ENCODE data around the gene CDK18. TPM values are rescaled to one million over a fixed set of nuclear protein-coding genes. Genes with fewer than 3 reads are reported as not detected.

Gene CDK18
- total and polyA plus RNA-seq, 9 of the 15 experiments (the other 6 are each of a cell fraction or from before 2014, with no cell fraction given): 0.05 to 0.69 (median 0.17) TPM; not detected in 2

GRCh38 chr1:205500240-205501233 lies 3.9 kb upstream of the CDK18 start:
- intact Hi-C loops (cut with micrococcal nuclease): no loop called here
- in situ Hi-C loops (cut with MboI): no loop called here
- under 1% methylated on average over 9 of the region's 9 CpGs for WGBS (ENCODE audit: insufficient coverage, low coverage, missing lambda C conversion rate)
- no peak overlapping the region for H3K27ac ChIP-seq (ENCODE audit: extremely low read depth, low read depth, low read length)
- no peaks in the 10 kb centered on the region for H3K9me1 ChIP-seq (ENCODE audit: control insufficient read depth, insufficient read depth, low read length)
- H3K79me2 ChIP-seq (ENCODE audit: control insufficient read depth, insufficient read depth, low read length): no peaks in the 10 kb centered on the region
- H3K9ac ChIP-seq (ENCODE audit: insufficient read depth in 1 of 2, low read depth in 2 of 2, low read length in 2 of 2): no peak overlapping the region
- no peak for DNase-seq (ENCODE audit: extremely low read depth in 1 of 4, low spot score in 3 of 4)
- no peak overlapping the region for H2AFZ ChIP-seq (ENCODE audit: low read depth, low read length)
- no peak for ATAC-seq
- FAIRE-seq: no peak
- H3K36me3 ChIP-seq (ENCODE audit: control insufficient read depth, insufficient read depth, low read length): no peaks in the 10 kb centered on the region
- no peak overlapping the region for H3K4me3 ChIP-seq
- TF ChIP-seq ZZZ3 (IDR thresholded peaks at IDR 0.05) (no peak), ZFX (CRISPR knock-in tag; IDR thresholded peaks at IDR 0.05) (no peak), ZNF239 (CRISPR knock-in tag; IDR thresholded peaks at IDR 0.05) (no peak), CTBP1 (IDR thresholded peaks at IDR 0.05; ENCODE audit: borderline replicate concordance) (no peak), YY1 (IDR thresholded peaks at IDR 0.05; ENCODE audit: borderline replicate concordance in 1 of 3, control insufficient read depth in 1 of 3, extremely low read depth in 1 of 3, insufficient read depth in 3 of 3, insufficient read length in 1 of 3, insufficient replicate concordance in 2 of 3, low read depth in 1 of 3, low read length in 2 of 3) (no peak), STAG1 (CRISPR knock-in tag; IDR thresholded peaks at IDR 0.05; ENCODE audit: borderline replicate concordance) (no peak), TAF1 (IDR thresholded peaks at IDR 0.05; ENCODE audit: control insufficient read depth, extremely low read depth, insufficient read depth, low read length, severe bottlenecking) (no peak), SMARCB1 (IDR thresholded peaks at IDR 0.05; ENCODE audit: insufficient read length, low read depth) (no peak)
- TF ChIP-seq, protein P1, sequence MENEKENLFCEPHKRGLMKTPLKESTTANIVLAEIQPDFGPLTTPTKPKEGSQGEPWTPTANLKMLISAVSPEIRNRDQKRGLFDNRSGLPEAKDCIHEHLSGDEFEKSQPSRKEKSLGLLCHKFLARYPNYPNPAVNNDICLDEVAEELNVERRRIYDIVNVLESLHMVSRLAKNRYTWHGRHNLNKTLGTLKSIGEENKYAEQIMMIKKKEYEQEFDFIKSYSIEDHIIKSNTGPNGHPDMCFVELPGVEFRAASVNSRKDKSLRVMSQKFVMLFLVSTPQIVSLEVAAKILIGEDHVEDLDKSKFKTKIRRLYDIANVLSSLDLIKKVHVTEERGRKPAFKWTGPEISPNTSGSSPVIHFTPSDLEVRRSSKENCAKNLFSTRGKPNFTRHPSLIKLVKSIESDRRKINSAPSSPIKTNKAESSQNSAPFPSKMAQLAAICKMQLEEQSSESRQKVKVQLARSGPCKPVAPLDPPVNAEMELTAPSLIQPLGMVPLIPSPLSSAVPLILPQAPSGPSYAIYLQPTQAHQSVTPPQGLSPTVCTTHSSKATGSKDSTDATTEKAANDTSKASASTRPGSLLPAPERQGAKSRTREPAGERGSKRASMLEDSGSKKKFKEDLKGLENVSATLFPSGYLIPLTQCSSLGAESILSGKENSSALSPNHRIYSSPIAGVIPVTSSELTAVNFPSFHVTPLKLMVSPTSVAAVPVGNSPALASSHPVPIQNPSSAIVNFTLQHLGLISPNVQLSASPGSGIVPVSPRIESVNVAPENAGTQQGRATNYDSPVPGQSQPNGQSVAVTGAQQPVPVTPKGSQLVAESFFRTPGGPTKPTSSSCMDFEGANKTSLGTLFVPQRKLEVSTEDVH (IDR thresholded peaks at IDR 0.05; ENCODE audit: low read depth, partially characterized antibody): no peak
- TF ChIP-seq, protein P2, sequence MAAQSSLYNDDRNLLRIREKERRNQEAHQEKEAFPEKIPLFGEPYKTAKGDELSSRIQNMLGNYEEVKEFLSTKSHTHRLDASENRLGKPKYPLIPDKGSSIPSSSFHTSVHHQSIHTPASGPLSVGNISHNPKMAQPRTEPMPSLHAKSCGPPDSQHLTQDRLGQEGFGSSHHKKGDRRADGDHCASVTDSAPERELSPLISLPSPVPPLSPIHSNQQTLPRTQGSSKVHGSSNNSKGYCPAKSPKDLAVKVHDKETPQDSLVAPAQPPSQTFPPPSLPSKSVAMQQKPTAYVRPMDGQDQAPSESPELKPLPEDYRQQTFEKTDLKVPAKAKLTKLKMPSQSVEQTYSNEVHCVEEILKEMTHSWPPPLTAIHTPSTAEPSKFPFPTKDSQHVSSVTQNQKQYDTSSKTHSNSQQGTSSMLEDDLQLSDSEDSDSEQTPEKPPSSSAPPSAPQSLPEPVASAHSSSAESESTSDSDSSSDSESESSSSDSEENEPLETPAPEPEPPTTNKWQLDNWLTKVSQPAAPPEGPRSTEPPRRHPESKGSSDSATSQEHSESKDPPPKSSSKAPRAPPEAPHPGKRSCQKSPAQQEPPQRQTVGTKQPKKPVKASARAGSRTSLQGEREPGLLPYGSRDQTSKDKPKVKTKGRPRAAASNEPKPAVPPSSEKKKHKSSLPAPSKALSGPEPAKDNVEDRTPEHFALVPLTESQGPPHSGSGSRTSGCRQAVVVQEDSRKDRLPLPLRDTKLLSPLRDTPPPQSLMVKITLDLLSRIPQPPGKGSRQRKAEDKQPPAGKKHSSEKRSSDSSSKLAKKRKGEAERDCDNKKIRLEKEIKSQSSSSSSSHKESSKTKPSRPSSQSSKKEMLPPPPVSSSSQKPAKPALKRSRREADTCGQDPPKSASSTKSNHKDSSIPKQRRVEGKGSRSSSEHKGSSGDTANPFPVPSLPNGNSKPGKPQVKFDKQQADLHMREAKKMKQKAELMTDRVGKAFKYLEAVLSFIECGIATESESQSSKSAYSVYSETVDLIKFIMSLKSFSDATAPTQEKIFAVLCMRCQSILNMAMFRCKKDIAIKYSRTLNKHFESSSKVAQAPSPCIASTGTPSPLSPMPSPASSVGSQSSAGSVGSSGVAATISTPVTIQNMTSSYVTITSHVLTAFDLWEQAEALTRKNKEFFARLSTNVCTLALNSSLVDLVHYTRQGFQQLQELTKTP (IDR thresholded peaks at IDR 0.05; ENCODE audit: low read depth in 1 of 2, partially characterized antibody in 2 of 2): no peak
- H3K9me3 ChIP-seq (replicated peaks; ENCODE audit: control insufficient read depth, insufficient read depth, low read depth, low read length): no peaks in the 10 kb centered on the region
- no peak overlapping the region for H3K4me2 ChIP-seq (ENCODE audit: insufficient read depth, low read length)
- no TSS peak for BruUV-seq (replicated peaks)
- POLR2A ChIA-PET: interaction anchor here (1.1 kb wide), 1 partner anchor 24 kb away, joined by 3 read pairs; no protein-coding TSS in a partner anchor
- CTCF ChIA-PET (ENCODE audit: low intra/inter-chr PET ratio): no interaction called here
- H3K27me3 ChIP-seq (ENCODE audit: control insufficient read depth in 2 of 2, insufficient read depth in 2 of 2, low read length in 2 of 2): peaks cover 32 to 65% of the 10 kb centered on the region in 2 experiments
- peaks cover 10% of the 10 kb centered on the region; the same call in 1 of the 2 replicates for H4K20me1 ChIP-seq (replicated peaks; ENCODE audit: control insufficient read depth, insufficient read depth, low read length)
- peaks cover 4 to 11% of the 10 kb centered on the region in 2 experiments; a peak in 3 of 5 replicates for H3K4me1 ChIP-seq (replicated peaks in 1 of 2; ENCODE audit: control insufficient read depth in 2 of 2, insufficient read depth in 2 of 2, low read length in 2 of 2)
